K562 (cell line): Measurements from ENCODE around the gene CEBPA. TPM values are rescaled to one million over a fixed set of nuclear protein-coding genes. Genes with fewer than 3 reads are reported as not detected.
A peak's percentile ranks its signal among the peaks of the same experiment; 100 is the strongest.

Experiments
- ATAC-seq: fragments of 200-7000 bp; cut with Tn5 transposase; 3 replicates; pipeline ENCODE4 v1.9.1; 2020; ENCODE audit warnings: moderate library complexity
- BruUV-seq: library from RNA; stranded (reverse); fragments of 400-500 nt; replicated peaks from 2 replicates; lab custom pipeline; 2021; lab: Mats Ljungman, UMichigan
- CTCF ChIA-PET: fragments of 300-600 bp; formaldehyde crosslinking; extraction: SDS; loops from one replicate; lab custom pipeline; 2021; ENCODE audit warnings: low intra/inter-chr PET ratio; lab: Yijun Ruan, JAX
- POLR2A ChIA-PET: fragments of 300-600, 350-650 bp; sonication (Branson Sonifier 250); formaldehyde crosslinking; extraction: SDS; loops from one replicate; lab custom pipeline; 2021; ENCODE audit warnings: antibody characterized with exemption, inconsistent platforms; lab: Yijun Ruan, JAX
- DNase-seq, 4 experiments: peaks; one replicate each; pipeline versions ENCODE4 v3.0.0 to v3.0.0-alpha.2; 2011 to 2018; ENCODE audit warnings: low spot score in 3 of 4, mixed read lengths in 3 of 4; ENCODE audit errors: extremely low read depth in 1 of 4
- FAIRE-seq: peaks from 2 replicates; lab custom pipeline; 2011; peaks lifted over from hg19 to GRCh38; lab: Jason Lieb, UNC
- H2AFZ ChIP-seq: 2 replicates; pipeline ENCODE4 v1.6.0; 2011; ENCODE audit warnings: low read depth, low read length, control low read depth, inconsistent platforms
- H3K27ac ChIP-seq: fragments of 200-600 bp; 3 replicates; pipeline ENCODE4 v1.8.0; 2011; ENCODE audit warnings: low read depth, mild to moderate bottlenecking, control low read depth, inconsistent platforms, low read length, moderate library complexity, mixed read lengths; ENCODE audit errors: extremely low read depth
- H3K27me3 ChIP-seq, 2 experiments: fragments of 300-600 bp in 1 of 2; 2 replicates in 1 of 2; 3 replicates in 1 of 2; pipeline versions ENCODE4 v1.6.0 to v1.8.0; 2011; ENCODE audit warnings: inconsistent platforms in 2 of 2, low read length in 2 of 2, mild to moderate bottlenecking in 1 of 2, mixed read lengths in 1 of 2, moderate library complexity in 1 of 2; ENCODE audit not compliant: control insufficient read depth in 2 of 2, insufficient read depth in 2 of 2
- H3K36me3 ChIP-seq: fragments of 300-600 bp; 3 replicates; pipeline ENCODE4 v1.8.0; 2011; ENCODE audit warnings: mild to moderate bottlenecking, low read length, inconsistent platforms; ENCODE audit not compliant: control insufficient read depth, insufficient read depth
- H3K4me1 ChIP-seq, 2 experiments: fragments of 200-600 bp in 1 of 2; replicated peaks in 1 of 2; 2 replicates in 1 of 2; 3 replicates in 1 of 2; pipeline versions ENCODE4 v1.5.1 to v1.8.0; 2011; ENCODE audit warnings: inconsistent platforms in 2 of 2, low read length in 2 of 2, mild to moderate bottlenecking in 1 of 2, mixed read lengths in 1 of 2, moderate library complexity in 1 of 2; ENCODE audit not compliant: control insufficient read depth in 2 of 2, insufficient read depth in 2 of 2
- H3K4me2 ChIP-seq: 2 replicates; pipeline ENCODE4 v1.6.1; 2011; ENCODE audit warnings: low read length, control low read depth, inconsistent platforms, mixed read lengths; ENCODE audit not compliant: insufficient read depth
- H3K4me3 ChIP-seq: fragments of 200-600 bp; sonication (generic), shearing (Covaris generic); 2 replicates; pipeline ENCODE4 v1.5.1; 2016; ENCODE audit warnings: control low read depth, inconsistent platforms
- H3K79me2 ChIP-seq: fragments of 200-600 bp; 3 replicates; pipeline ENCODE4 v1.8.0; 2011; ENCODE audit warnings: low read length, inconsistent platforms; ENCODE audit not compliant: control insufficient read depth, insufficient read depth
- H3K9ac ChIP-seq, 2 experiments: 2 replicates each; pipeline versions ENCODE4 v1.6.0 to v1.6.1; 2011; ENCODE audit warnings: low read depth in 2 of 2, low read length in 2 of 2, control low read depth in 1 of 2, inconsistent platforms in 1 of 2, mild to moderate bottlenecking in 1 of 2, mixed read lengths in 1 of 2; ENCODE audit not compliant: insufficient read depth in 1 of 2
- H3K9me1 ChIP-seq: one replicate; pipeline ENCODE4 v1.6.0; 2011; ENCODE audit warnings: inconsistent platforms, mild to moderate bottlenecking, low read length, moderate library complexity; ENCODE audit not compliant: control insufficient read depth, insufficient read depth
- H3K9me3 ChIP-seq: replicated peaks from 2 replicates; pipeline ENCODE4 v1.5.1; 2011; ENCODE audit warnings: low read depth, low read length, inconsistent platforms; ENCODE audit not compliant: control insufficient read depth, insufficient read depth
- H4K20me1 ChIP-seq: replicated peaks from 2 replicates; pipeline ENCODE4 v1.6.1; 2011; ENCODE audit warnings: low read length, inconsistent platforms, mixed read lengths; ENCODE audit not compliant: control insufficient read depth, insufficient read depth
- CBFA2T2 ChIP-seq: fragments of 450-650 bp; conservative IDR thresholded peaks from 2 replicates; pipeline ENCODE4 v1.6.1; 2017; ENCODE audit warnings: mild to moderate bottlenecking
- DLX4 ChIP-seq: fragments of 250-450 bp; sonication (Bioruptor Pico); IDR thresholded peaks from 2 replicates; pipeline ENCODE4 v1.6.1; 2021; ENCODE audit warnings: mild to moderate bottlenecking
- FOXJ3 ChIP-seq: sonication (generic); formaldehyde crosslinking; IDR thresholded peaks from 2 replicates; pipeline ENCODE4 v1.4.0; 2020; ENCODE audit warnings: mild to moderate bottlenecking, missing genetic modification reagents
- FOXK1 ChIP-seq: sonication (generic); formaldehyde crosslinking; IDR thresholded peaks from 2 replicates; pipeline ENCODE4 v1.8.0; 2022; ENCODE audit warnings: missing genetic modification reagents, mild to moderate bottlenecking, borderline replicate concordance
- HDAC3 ChIP-seq: fragments of 450-650 bp; IDR thresholded peaks from 2 replicates; pipeline ENCODE4 v1.6.1; 2018; ENCODE audit warnings: borderline replicate concordance, mild to moderate bottlenecking, moderate library complexity; ENCODE audit not compliant: partially characterized antibody
- ILK ChIP-seq: fragments of 450-650 bp; IDR thresholded peaks from 2 replicates; pipeline ENCODE4 v1.6.1; 2016; ENCODE audit warnings: missing genetic modification characterization, low read depth, mild to moderate bottlenecking, missing compliant biosample characterization, moderate library complexity, borderline replicate concordance
- SMAD2 ChIP-seq: fragments of 150-350 bp; IDR thresholded peaks from 2 replicates; pipeline ENCODE4 v1.6.1; 2014; ENCODE audit warnings: low read depth, mild to moderate bottlenecking, low read length
- TBP ChIP-seq: optimal IDR thresholded peaks from 2 replicates; pipeline ENCODE3; 2011; ENCODE audit warnings: low read depth, low read length, improper control_type of control experiment
- YY1 ChIP-seq, 3 experiments: IDR thresholded peaks; 2 replicates each; pipeline ENCODE4 v1.6.1; 2011; ENCODE audit warnings: low read length in 2 of 3, mild to moderate bottlenecking in 2 of 3, moderate library complexity in 2 of 3, borderline replicate concordance in 1 of 3, control low read depth in 1 of 3, low read depth in 1 of 3; ENCODE audit not compliant: insufficient read depth in 3 of 3, insufficient replicate concordance in 2 of 3, control insufficient read depth in 1 of 3, insufficient read length in 1 of 3; ENCODE audit errors: extremely low read depth in 1 of 3
- ZBTB8A ChIP-seq: fragments of 450-650 bp; IDR thresholded peaks from 2 replicates; pipeline ENCODE4 v1.6.1; 2018; ENCODE audit warnings: mild to moderate bottlenecking, moderate library complexity; ENCODE audit not compliant: partially characterized antibody
- ZNF24 ChIP-seq: fragments of 450-650 bp; IDR thresholded peaks from 2 replicates; pipeline ENCODE4 v1.6.1; 2016
- ZNF316 ChIP-seq: fragments of 450-650 bp; IDR thresholded peaks from 2 replicates; pipeline ENCODE4 v1.6.1; 2016
- ZNF589 ChIP-seq: fragments of 200-800 bp; sonication (Bioruptor generic); IDR thresholded peaks from 2 replicates; pipeline ENCODE4 v1.6.1; 2016; ENCODE audit warnings: low read depth, missing genetic modification characterization, missing compliant biosample characterization
- WGBS: fragments of 100-300 bp; shearing (Covaris generic); methylation state at CpG from one replicate; pipeline ENCODE4 v1.1.6; 2016; ENCODE audit warnings: low coverage, mixed read lengths; ENCODE audit not compliant: insufficient coverage; ENCODE audit errors: missing lambda C conversion rate; 5-methylcytosine and 5-hydroxymethylcytosine counted together
- in situ Hi-C: fragments of 300-500 bp; cut with MboI; formaldehyde crosslinking; loops from 4 replicates; pipeline ENCODE4 v1.15.0; 2018; ENCODE audit warnings: inconsistent platforms, mixed read lengths
- intact Hi-C: fragments of 100-400 bp; cut with micrococcal nuclease; formaldehyde crosslinking; loops from 2 replicates; pipeline ENCODE4 v1.14.2; 2022
- polyA plus RNA-seq, 8 experiments: library from polyadenylated mRNA; depleted of rRNA in 4 of 8; stranded (reverse) in 5 of 8; unstranded in 3 of 8; fragments of >200 nt; fragmentation: Nextera tagmentation in 2 of 8; fragmentation: Illumina TruSeq in 1 of 8; extraction: Ambion mirVana in 2 of 8; extraction: Trizol in 1 of 8; gene quantifications; 2 replicates each; pipeline versions ENCODE4 v1.2.1 to v1.2.3, GENCODE V29; 2011 to 2014; ENCODE audit warnings: inconsistent platforms in 1 of 8, missing spikeins in 1 of 8
- total RNA-seq, 7 experiments: library from RNA; depleted of rRNA in 6 of 7; stranded (reverse); fragments of >200 nt in 6 of 7; fragmentation: Illumina TruSeq in 2 of 7; extraction: Trizol in 2 of 7; gene quantifications; 2 replicates each; pipeline versions ENCODE4 v1.2.1 to v1.2.3, GENCODE V29; 2011 to 2021; ENCODE audit warnings: low replicate concordance in 1 of 7
- TF ChIP-seq, protein P1 (sequence below): fragments of 450-650 bp; conservative IDR thresholded peaks from 2 replicates; pipeline ENCODE4 v1.6.1; 2016; ENCODE audit warnings: missing genetic modification characterization, low read depth, mild to moderate bottlenecking, control low read depth, missing compliant biosample characterization
- TF ChIP-seq, protein P2 (sequence below): sonication (generic); formaldehyde crosslinking; IDR thresholded peaks from 2 replicates; pipeline ENCODE4 v1.8.0; 2022; ENCODE audit warnings: missing genetic modification reagents, mild to moderate bottlenecking, moderate library complexity, borderline replicate concordance

Gene CEBPA
- total and polyA plus RNA-seq, 9 of the 15 experiments (the other 6 are each of a cell fraction or from before 2014, with no cell fraction given): 0.03 to 0.59 (median 0.15) TPM; not detected in 2

DNA sequence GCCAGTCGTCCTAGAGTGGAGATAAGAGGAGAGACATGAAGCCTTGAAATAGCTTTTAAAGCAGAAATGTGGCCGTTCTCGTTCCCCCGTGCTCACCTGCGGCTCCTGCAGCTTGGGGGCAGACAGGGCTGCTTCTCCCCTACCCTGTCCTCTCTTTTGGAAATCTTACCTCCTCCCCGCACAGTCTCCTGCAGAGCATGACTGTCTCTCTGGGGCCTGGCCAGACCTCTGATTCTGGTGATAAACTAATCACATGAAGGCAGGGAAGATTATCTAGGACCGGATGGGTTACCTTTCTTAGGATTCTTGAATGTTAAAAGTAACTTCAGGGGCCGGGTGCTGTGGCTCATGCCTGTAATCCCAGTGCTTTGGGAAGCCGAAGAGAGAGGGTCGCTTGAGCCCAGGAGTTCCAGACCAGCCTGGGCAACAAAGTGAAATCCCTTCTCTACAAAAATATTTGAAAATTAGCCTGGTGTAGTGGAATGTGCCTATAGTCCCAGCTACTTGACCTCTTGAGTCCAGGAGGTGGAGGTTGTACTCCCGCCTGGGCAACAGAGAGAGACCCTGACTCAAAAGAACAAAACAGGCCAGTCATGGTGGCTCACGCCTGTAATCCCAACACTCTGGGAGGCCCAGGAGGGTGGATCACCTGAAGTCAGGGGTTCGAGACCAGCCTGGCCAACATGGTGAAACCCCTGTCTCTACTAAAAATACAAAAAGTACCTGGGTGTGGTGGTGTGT lies 8.1 kb downstream of the CEBPA start (continued):
- TF ChIP-seq ZNF589 (CRISPR knock-in tag) (no peak), DLX4 (CRISPR knock-in tag) (no peak), ZBTB8A (no peak), FOXK1 (CRISPR knock-in tag) (no peak), CBFA2T2 (peak; percentile 33; the same call in 1 of the 2 replicates)

DNA sequence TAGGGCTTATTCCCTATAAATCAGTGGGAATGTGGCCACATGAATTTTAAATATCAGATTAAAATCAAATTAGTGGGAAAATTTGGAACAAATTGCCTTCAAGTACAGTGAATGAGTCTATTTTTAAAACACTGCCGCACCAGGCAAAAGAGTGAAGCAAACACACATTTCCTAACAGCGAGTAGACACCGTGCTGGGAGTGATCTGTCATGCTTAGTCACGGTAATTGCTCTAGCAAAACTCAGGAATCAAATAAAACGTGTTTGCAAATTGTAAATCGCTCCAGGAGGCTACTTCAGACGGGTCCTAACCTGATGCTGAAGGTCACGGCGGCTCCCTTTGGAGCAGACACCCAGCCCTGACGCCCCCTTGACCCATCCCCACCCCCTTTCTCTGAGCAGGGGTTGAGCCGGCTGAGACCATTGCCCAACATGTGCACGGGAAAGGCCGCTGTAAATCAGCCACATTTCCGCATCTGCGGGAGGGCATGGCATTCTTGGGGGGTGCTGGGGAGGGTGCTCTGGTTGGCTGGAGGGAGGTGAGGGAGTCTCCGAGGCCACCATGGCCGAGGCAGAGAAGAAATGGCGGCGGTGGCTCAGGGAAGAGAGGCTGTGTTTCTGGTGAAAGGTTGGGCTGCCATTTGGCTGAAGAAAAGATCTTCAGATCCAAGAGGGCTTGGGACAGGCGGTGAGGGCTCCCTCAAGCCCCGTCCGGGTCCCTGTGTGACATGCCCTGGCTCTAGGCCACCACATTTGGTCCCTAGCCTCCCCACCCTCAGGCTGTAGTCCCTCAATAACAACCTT lies 8.9 kb downstream of the CEBPA start:
- H3K79me2 ChIP-seq: no peaks in the 10 kb centered on the region
- no peak overlapping the region for H3K4me3 ChIP-seq
- H3K9ac ChIP-seq: peak overlapping the region in 1 of 2 experiments; percentile 83; a peak in 2 of 4 replicates
- peaks cover 5% of the 10 kb centered on the region; the same call in 1 of the 2 replicates for H4K20me1 ChIP-seq
- 7% methylated on average over 22 of the region's 22 CpGs for WGBS
- H3K4me1 ChIP-seq: peaks cover 12 to 21% of the 10 kb centered on the region in 2 experiments; a peak in 3 of 5 replicates
- ChIA-PET CTCF (no interaction called here), POLR2A (interaction anchor here (1.6 kb wide), 1 partner anchor 23 kb away, joined by 9 read pairs; no protein-coding TSS in a partner anchor)
- H3K36me3 ChIP-seq: no peaks in the 10 kb centered on the region
- FAIRE-seq (peak; percentile 89), DNase-seq (peak in 3 of 4 experiments; percentile 31 to 50 (median 38)), ATAC-seq (peak; percentile 80)
- intact Hi-C loops (no loop called here), in situ Hi-C loops (no loop called here)
- no peaks in the 10 kb centered on the region for H3K9me1 ChIP-seq
- no peak overlapping the region; the same call in 2 of the 3 replicates for H3K27ac ChIP-seq
- peaks cover 12 to 51% of the 10 kb centered on the region in 2 experiments; a peak in 3 of 5 replicates for H3K27me3 ChIP-seq
- peak overlapping the region; percentile 12; the same call in 1 of the 2 replicates for H3K4me2 ChIP-seq
- H3K9me3 ChIP-seq: no peaks in the 10 kb centered on the region
- H2AFZ ChIP-seq: peak overlapping the region; percentile 9
- no TSS peak for BruUV-seq
- TF ChIP-seq FOXJ3 (CRISPR knock-in tag): no peak
- no peak for TF ChIP-seq ZNF24
- no peak for TF ChIP-seq ILK (tag)
- TF ChIP-seq ZNF316: peak; percentile 76
- no peak for TF ChIP-seq HDAC3
- TF ChIP-seq TBP: no peak
- peak in 1 of 3 experiments; percentile 50 for TF ChIP-seq YY1 (IDR thresholded peaks at IDR 0.05; ENCODE audit: borderline replicate concordance in 1 of 3, control insufficient read depth in 1 of 3, extremely low read depth in 1 of 3, insufficient read depth in 3 of 3, insufficient read length in 1 of 3, insufficient replicate concordance in 2 of 3, low read depth in 1 of 3, low read length in 2 of 3)
- TF ChIP-seq, protein P1, sequence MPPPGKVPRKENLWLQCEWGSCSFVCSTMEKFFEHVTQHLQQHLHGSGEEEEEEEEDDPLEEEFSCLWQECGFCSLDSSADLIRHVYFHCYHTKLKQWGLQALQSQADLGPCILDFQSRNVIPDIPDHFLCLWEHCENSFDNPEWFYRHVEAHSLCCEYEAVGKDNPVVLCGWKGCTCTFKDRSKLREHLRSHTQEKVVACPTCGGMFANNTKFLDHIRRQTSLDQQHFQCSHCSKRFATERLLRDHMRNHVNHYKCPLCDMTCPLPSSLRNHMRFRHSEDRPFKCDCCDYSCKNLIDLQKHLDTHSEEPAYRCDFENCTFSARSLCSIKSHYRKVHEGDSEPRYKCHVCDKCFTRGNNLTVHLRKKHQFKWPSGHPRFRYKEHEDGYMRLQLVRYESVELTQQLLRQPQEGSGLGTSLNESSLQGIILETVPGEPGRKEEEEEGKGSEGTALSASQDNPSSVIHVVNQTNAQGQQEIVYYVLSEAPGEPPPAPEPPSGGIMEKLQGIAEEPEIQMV (tag): no peak
- TF ChIP-seq, protein P2, sequence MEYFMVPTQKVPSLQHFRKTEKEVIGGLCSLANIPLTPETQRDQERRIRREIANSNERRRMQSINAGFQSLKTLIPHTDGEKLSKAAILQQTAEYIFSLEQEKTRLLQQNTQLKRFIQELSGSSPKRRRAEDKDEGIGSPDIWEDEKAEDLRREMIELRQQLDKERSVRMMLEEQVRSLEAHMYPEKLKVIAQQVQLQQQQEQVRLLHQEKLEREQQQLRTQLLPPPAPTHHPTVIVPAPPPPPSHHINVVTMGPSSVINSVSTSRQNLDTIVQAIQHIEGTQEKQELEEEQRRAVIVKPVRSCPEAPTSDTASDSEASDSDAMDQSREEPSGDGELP (CRISPR knock-in tag): 0 out of 2 replicates have a peak, but pooled peaks have one; percentile 20
- TF ChIP-seq SMAD2: no peak
